Omental fat pad (tissue), 4 donors: ENCODE data around the gene OR51B2. TPM values are rescaled to one million over a fixed set of nuclear protein-coding genes. Genes with fewer than 3 reads are reported as not detected.
"Not testable (repeated sequence)": the region's sequence is repeated elsewhere in the genome, so short reads cannot be mapped to it uniquely, and the experiment has no call there.

ENCODE experiments used
- ATAC-seq: fragments of 150-250 bp; one replicate; pipeline ENCODE4 v1.9.1; 2016; ENCODE audit warnings: mild to moderate bottlenecking, moderate library complexity; ENCODE audit not compliant: low FRiP score
- DNase-seq: peaks from one replicate; pipeline ENCODE4 v3.0.0-alpha.2; 2019; ENCODE audit warnings: low spot score
- CTCF ChIP-seq, 3 donors: fragments of 450-650 bp; IDR thresholded peaks; one replicate each; pipeline ENCODE4 v1.5.1; 2016 to 2017; ENCODE audit warnings: antibody characterized with exemption in 3 of 3, mild to moderate bottlenecking in 3 of 3, moderate library complexity in 2 of 3
- total RNA-seq, 4 donors: library from RNA; depleted of rRNA; stranded (reverse); fragments of >200 nt; gene quantifications; one replicate each; pipeline ENCODE4 v1.1.0, GENCODE V29; 2016

OR51B2 gene
- total RNA-seq, 4 donors from 2014 or later, result 0.46 to 1.1 TPM; not detected in 2

DNA sequence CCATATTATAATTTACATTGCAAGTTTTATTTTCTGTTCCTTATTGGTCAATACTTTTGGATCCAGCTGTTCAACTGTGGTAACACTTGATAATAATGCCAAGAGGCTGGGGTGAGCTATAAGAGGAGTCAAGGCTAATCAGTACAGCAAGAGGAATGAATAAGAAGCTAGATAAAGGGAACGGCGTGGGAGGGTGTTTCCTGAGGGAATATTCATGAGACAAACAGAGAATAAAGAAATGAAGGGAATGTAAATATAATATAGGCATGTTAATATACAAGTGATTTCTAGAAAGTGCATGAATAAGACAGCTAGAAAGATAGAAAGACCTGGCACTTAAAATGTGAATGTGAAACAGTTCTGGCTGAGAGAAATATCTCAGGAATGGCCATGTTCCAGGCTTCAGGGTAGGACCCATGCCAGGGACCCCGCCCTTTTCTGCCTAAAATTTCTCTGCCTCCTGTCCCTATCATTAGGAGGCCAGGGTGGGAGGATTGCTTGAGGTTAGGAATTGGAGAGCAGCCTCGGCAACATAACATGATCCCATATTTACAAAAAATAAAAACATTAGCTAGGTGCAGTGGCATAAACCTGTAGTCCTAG, 26.3 kb downstream of the OR51B2 start:
- no peak for DNase-seq
- TF ChIP-seq CTCF (IDR thresholded peaks at IDR 0.05), result no peak
- ATAC-seq, result no peak

- not testable (repeated sequence) for DNase-seq, ATAC-seq
Measured at GRCh38 chr11:5294342-5294995, 29.6 kb downstream of the OR51B2 start.

GRCh38 chr11:5293028-5293427, 31.1 kb downstream of the OR51B2 start:
- ATAC-seq (no peak), DNase-seq (no peak)
- TF ChIP-seq CTCF (IDR thresholded peaks at IDR 0.05), result no peak

DNA sequence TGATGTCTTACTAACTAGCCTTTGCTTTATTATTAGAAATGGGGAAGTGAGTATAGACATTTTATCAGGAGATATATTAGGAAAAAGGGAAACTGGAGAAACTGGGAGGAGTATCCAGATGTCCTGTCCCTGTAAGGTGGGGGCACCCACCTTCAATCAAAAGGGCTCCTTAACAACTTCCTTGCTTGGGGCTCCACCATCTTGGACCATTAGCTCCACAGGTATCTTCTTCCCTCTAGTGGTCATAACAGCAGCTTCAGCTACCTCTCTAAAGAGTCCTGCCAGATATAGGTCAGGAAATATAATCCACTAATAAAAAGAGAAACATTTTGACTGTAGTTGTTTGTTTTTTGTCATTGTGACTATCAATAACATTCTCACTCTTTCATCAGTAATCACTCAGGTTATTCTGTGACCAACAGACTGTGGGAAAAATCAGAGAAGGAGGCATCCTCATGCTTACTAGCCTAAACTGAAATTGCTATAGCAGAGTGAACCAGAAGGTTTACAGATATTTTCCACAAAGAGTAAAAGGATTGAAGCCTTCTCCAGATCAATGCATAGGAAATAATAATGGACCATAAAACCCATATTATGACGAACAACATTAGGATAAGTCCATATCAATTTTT, 32.8 kb downstream of the OR51B2 start:
- TF ChIP-seq CTCF (IDR thresholded peaks at IDR 0.05), result no peak
- DNase-seq (no peak), ATAC-seq (no peak)

DNA sequence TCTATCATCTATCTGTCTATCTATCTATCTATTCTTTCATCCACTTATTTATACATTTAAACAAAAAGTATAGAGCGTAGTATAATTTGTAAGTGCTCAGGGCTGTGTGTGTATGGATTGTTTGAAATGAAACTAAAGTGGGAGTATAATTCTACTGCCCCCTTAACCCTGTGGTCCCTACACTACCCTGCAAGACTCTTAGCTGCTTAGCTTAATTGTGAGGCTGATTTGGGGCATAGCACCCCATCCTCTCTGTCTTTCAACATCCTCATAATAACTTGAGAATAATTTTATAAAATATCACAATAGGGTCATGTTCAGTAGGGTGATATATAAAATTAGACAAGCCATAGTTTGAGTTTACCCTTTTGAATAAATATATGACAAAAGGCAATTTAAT, 34.0 kb downstream of the OR51B2 start:
- no peak for DNase-seq
- no peak for ATAC-seq
- no peak for TF ChIP-seq CTCF (IDR thresholded peaks at IDR 0.05)

GRCh38 chr11:5289696-5290095, 34.4 kb downstream of the OR51B2 start:
- no peak for ATAC-seq
- TF ChIP-seq CTCF (IDR thresholded peaks at IDR 0.05), result no peak

DNA sequence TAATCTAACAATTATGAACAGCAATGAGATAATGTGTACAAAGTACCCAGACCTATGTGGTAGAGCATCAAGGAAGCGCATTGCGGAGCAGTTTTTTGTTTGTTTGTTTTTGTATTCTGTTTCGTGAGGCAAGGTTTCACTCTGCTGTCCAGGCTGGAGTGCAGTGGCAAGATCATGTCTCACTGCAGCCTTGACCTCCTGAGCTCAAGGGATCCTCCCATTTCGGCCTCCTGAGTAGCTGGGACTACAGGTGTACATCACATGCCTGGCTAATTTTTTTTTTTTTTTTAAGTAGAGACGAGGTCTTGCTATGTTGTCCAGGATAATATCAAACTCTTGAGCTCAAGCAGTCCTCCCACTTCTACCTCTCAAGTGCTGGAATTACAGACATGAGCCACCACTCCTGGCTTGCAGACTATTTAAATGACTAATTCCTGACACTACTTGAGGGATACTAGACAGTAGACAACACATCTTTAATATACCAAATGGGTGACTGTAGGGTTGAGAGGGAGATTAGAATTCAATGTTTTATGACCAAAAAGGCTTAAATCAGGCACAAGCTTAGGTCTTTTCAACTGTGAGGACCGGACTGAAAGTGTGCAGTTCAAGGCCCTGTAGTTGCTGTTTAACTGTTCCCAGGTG, 35.1 kb downstream of the OR51B2 start:
- no peak for ATAC-seq
- TF ChIP-seq CTCF (IDR thresholded peaks at IDR 0.05), result no peak
- no peak for DNase-seq

More at GRCh38 chr11:5289696-5290095, 34.4 kb downstream of the OR51B2 start:
- no peak for DNase-seq
